K562 (cell line): ENCODE results near the gene AP3S2. TPM values are rescaled to one million over a fixed set of nuclear protein-coding genes. Genes with fewer than 3 reads are reported as not detected.
"Not testable (repeated sequence)": the region's sequence is repeated elsewhere in the genome, so short reads cannot be mapped to it uniquely, and the experiment has no call there.

Experiments
- ATAC-seq: fragments of 200-7000 bp; cut with Tn5 transposase; 3 replicates; pipeline ENCODE4 v1.9.1; 2020; ENCODE audit warnings: moderate library complexity
- BruUV-seq: library from RNA; stranded (reverse); fragments of 400-500 nt; replicated peaks from 2 replicates; lab custom pipeline; 2021; lab: Mats Ljungman, UMichigan
- CTCF ChIA-PET: fragments of 300-600 bp; formaldehyde crosslinking; extraction: SDS; loops from one replicate; lab custom pipeline; 2021; ENCODE audit warnings: low intra/inter-chr PET ratio; lab: Yijun Ruan, JAX
- POLR2A ChIA-PET: fragments of 300-600, 350-650 bp; sonication (Branson Sonifier 250); formaldehyde crosslinking; extraction: SDS; loops from one replicate; lab custom pipeline; 2021; ENCODE audit warnings: antibody characterized with exemption, inconsistent platforms; lab: Yijun Ruan, JAX
- DNase-seq, 4 experiments: peaks; one replicate each; pipeline versions ENCODE4 v3.0.0 to v3.0.0-alpha.2; 2011 to 2018; ENCODE audit warnings: low spot score in 3 of 4, mixed read lengths in 3 of 4; ENCODE audit errors: extremely low read depth in 1 of 4
- FAIRE-seq: peaks from 2 replicates; lab custom pipeline; 2011; peaks lifted over from hg19 to GRCh38; lab: Jason Lieb, UNC
- H2AFZ ChIP-seq: 2 replicates; pipeline ENCODE4 v1.6.0; 2011; ENCODE audit warnings: low read depth, low read length, control low read depth, inconsistent platforms
- H3K27ac ChIP-seq: fragments of 200-600 bp; 3 replicates; pipeline ENCODE4 v1.8.0; 2011; ENCODE audit warnings: low read depth, mild to moderate bottlenecking, control low read depth, inconsistent platforms, low read length, moderate library complexity, mixed read lengths; ENCODE audit errors: extremely low read depth
- H3K27me3 ChIP-seq, 2 experiments: fragments of 300-600 bp in 1 of 2; 2 replicates in 1 of 2; 3 replicates in 1 of 2; pipeline versions ENCODE4 v1.6.0 to v1.8.0; 2011; ENCODE audit warnings: inconsistent platforms in 2 of 2, low read length in 2 of 2, mild to moderate bottlenecking in 1 of 2, mixed read lengths in 1 of 2, moderate library complexity in 1 of 2; ENCODE audit not compliant: control insufficient read depth in 2 of 2, insufficient read depth in 2 of 2
- H3K36me3 ChIP-seq: fragments of 300-600 bp; 3 replicates; pipeline ENCODE4 v1.8.0; 2011; ENCODE audit warnings: mild to moderate bottlenecking, low read length, inconsistent platforms; ENCODE audit not compliant: control insufficient read depth, insufficient read depth
- H3K4me1 ChIP-seq, 2 experiments: fragments of 200-600 bp in 1 of 2; replicated peaks in 1 of 2; 2 replicates in 1 of 2; 3 replicates in 1 of 2; pipeline versions ENCODE4 v1.5.1 to v1.8.0; 2011; ENCODE audit warnings: inconsistent platforms in 2 of 2, low read length in 2 of 2, mild to moderate bottlenecking in 1 of 2, mixed read lengths in 1 of 2, moderate library complexity in 1 of 2; ENCODE audit not compliant: control insufficient read depth in 2 of 2, insufficient read depth in 2 of 2
- H3K4me2 ChIP-seq: 2 replicates; pipeline ENCODE4 v1.6.1; 2011; ENCODE audit warnings: low read length, control low read depth, inconsistent platforms, mixed read lengths; ENCODE audit not compliant: insufficient read depth
- H3K4me3 ChIP-seq: fragments of 200-600 bp; sonication (generic), shearing (Covaris generic); 2 replicates; pipeline ENCODE4 v1.5.1; 2016; ENCODE audit warnings: control low read depth, inconsistent platforms
- H3K79me2 ChIP-seq: fragments of 200-600 bp; 3 replicates; pipeline ENCODE4 v1.8.0; 2011; ENCODE audit warnings: low read length, inconsistent platforms; ENCODE audit not compliant: control insufficient read depth, insufficient read depth
- H3K9ac ChIP-seq, 2 experiments: 2 replicates each; pipeline versions ENCODE4 v1.6.0 to v1.6.1; 2011; ENCODE audit warnings: low read depth in 2 of 2, low read length in 2 of 2, control low read depth in 1 of 2, inconsistent platforms in 1 of 2, mild to moderate bottlenecking in 1 of 2, mixed read lengths in 1 of 2; ENCODE audit not compliant: insufficient read depth in 1 of 2
- H3K9me1 ChIP-seq: one replicate; pipeline ENCODE4 v1.6.0; 2011; ENCODE audit warnings: inconsistent platforms, mild to moderate bottlenecking, low read length, moderate library complexity; ENCODE audit not compliant: control insufficient read depth, insufficient read depth
- H3K9me3 ChIP-seq: replicated peaks from 2 replicates; pipeline ENCODE4 v1.5.1; 2011; ENCODE audit warnings: low read depth, low read length, inconsistent platforms; ENCODE audit not compliant: control insufficient read depth, insufficient read depth
- H4K20me1 ChIP-seq: replicated peaks from 2 replicates; pipeline ENCODE4 v1.6.1; 2011; ENCODE audit warnings: low read length, inconsistent platforms, mixed read lengths; ENCODE audit not compliant: control insufficient read depth, insufficient read depth
- ZNF512 ChIP-seq: IDR thresholded peaks from 2 replicates; pipeline ENCODE4 v1.6.1; 2016; ENCODE audit warnings: missing genetic modification characterization, missing compliant biosample characterization
- WGBS: fragments of 100-300 bp; shearing (Covaris generic); methylation state at CpG from one replicate; pipeline ENCODE4 v1.1.6; 2016; ENCODE audit warnings: low coverage, mixed read lengths; ENCODE audit not compliant: insufficient coverage; ENCODE audit errors: missing lambda C conversion rate; 5-methylcytosine and 5-hydroxymethylcytosine counted together
- in situ Hi-C: fragments of 300-500 bp; cut with MboI; formaldehyde crosslinking; loops from 4 replicates; pipeline ENCODE4 v1.15.0; 2018; ENCODE audit warnings: inconsistent platforms, mixed read lengths
- intact Hi-C: fragments of 100-400 bp; cut with micrococcal nuclease; formaldehyde crosslinking; loops from 2 replicates; pipeline ENCODE4 v1.14.2; 2022
- polyA plus RNA-seq, 8 experiments: library from polyadenylated mRNA; depleted of rRNA in 4 of 8; stranded (reverse) in 5 of 8; unstranded in 3 of 8; fragments of >200 nt; fragmentation: Nextera tagmentation in 2 of 8; fragmentation: Illumina TruSeq in 1 of 8; extraction: Ambion mirVana in 2 of 8; extraction: Trizol in 1 of 8; gene quantifications; 2 replicates each; pipeline versions ENCODE4 v1.2.1 to v1.2.3, GENCODE V29; 2011 to 2014; ENCODE audit warnings: inconsistent platforms in 1 of 8, missing spikeins in 1 of 8
- total RNA-seq, 7 experiments: library from RNA; depleted of rRNA in 6 of 7; stranded (reverse); fragments of >200 nt in 6 of 7; fragmentation: Illumina TruSeq in 2 of 7; extraction: Trizol in 2 of 7; gene quantifications; 2 replicates each; pipeline versions ENCODE4 v1.2.1 to v1.2.3, GENCODE V29; 2011 to 2021; ENCODE audit warnings: low replicate concordance in 1 of 7

The AP3S2 gene
- total and polyA plus RNA-seq, 9 of the 15 experiments (the other 6 are each of a cell fraction or from before 2014, with no cell fraction given): 16.4 to 54.1 (median 37.4) TPM

- in situ Hi-C loops, H3K27ac ChIP-seq, H3K9me1 ChIP-seq, H3K27me3 ChIP-seq, H3K36me3 ChIP-seq, CTCF ChIA-PET, H3K79me2 ChIP-seq, ATAC-seq, DNase-seq, H3K4me3 ChIP-seq, H3K9ac ChIP-seq, H3K4me2 ChIP-seq, H3K4me1 ChIP-seq, H4K20me1 ChIP-seq, intact Hi-C loops, BruUV-seq, POLR2A ChIA-PET, H2AFZ ChIP-seq, H3K9me3 ChIP-seq, FAIRE-seq: not testable (repeated sequence)
- WGBS: 25% methylated on average over 2 of the region's 2 CpGs
- peak; percentile 60 for TF ChIP-seq ZNF512 (tag)
Observed at GRCh38 chr15:89939377-89939776, 45.6 kb upstream of the AP3S2 start.
